HG03064 (cell line): ENCODE data around the gene ZNF789.
"Not testable (repeated sequence)": the region's sequence is repeated elsewhere in the genome, so short reads cannot be mapped to it uniquely, and the experiment has no call there.

Experiments used
- ATAC-seq: cut with Tn5 transposase; IDR thresholded peaks from one replicate; pipeline ENCODE4 v1.9.1; 2021; ENCODE audit warnings: low read depth; ENCODE audit not compliant: unreplicated experiment

The ZNF789 gene

DNA sequence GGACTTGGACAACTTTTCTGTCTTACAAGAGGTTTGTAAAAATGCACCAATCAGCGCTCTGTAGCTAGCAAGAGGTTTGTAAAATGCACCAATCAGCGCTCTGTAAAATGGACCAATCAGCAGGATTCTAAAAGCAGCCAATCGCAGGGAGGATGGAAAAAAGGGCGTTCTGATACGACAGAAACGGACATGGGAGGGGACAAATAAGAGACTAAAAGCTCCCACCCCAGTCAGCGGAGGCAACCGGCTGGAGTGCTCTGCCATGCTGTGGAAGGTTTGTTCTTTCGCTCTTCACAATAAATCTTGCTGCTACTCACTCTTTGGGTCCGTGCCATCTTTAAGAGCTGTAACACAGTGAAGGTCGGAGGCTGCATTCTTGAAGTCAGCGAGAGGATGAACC is 28.5 kb downstream of the ZNF789 start:
- ATAC-seq = not testable (repeated sequence)

DNA sequence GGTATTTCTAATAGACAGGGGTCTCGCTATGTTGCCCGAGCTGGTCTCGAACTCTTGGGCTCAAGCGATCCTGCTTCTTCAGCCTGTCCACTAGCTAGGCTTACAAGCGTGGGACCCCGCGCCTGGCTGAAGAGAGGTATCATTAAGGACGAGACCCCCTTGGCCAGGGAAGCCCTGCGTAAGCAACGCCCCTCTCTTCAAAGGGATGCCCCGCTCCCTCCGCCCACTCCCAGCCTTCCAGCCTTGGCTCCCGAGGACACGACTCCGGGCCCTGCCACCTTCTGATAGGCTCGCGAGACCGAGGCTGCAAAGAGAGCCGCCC is 31.6 kb downstream of the ZNF789 start:
- ATAC-seq = no peak

- ATAC-seq = peak; percentile 75
Observed at GRCh38 chr7:99504603-99505323, 32.1 kb downstream of the ZNF789 start, which contains the start of gene ZKSCAN5. Gene ZKSCAN5, plus strand, starts transcription at chr7:99504662. Its CDS starts 1,383 bp downstream, at chr7:99506045.

DNA sequence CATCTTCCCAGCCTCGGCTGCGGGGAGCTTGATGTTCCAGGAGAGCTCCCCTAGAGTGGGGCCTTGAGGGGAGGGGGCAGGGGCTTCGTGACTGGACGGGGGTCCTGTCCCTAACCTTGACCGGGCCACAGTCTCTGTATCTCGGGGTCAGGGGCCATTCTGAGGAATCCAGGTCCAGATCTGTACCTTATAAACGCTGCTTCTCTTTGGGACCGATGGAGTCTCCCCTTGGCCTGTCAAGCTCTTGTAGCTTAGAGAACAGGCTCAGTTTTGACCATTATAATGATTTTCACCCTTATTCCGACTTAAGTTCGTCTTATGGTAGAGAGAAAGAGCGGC is 32.6 kb downstream of the ZNF789 start:
- ATAC-seq = no peak

GRCh38 chr7:99514050-99514449 is 41.4 kb downstream of the ZNF789 start:
- ATAC-seq = no peak

DNA sequence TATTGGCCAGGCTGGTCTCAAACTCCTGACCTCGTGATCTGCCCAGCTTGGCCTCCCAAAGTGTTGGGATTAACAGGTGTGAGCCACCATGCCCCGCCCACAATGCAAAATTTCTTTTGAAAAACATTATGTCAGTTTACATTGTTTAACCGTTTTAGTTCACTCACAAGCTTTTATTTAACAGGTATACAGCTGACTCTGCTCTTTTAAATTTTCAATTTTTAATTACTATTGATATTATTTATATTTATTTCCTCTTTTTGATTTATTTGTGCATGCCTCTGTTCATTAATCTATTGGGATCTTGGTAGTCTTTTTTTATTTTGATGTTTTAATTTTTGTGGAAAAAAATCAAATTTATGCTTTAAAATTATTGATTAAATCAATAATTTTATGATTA is 48.7 kb downstream of the ZNF789 start:
- no peak for ATAC-seq

- no peak for ATAC-seq
Observed at GRCh38 chr7:99525713-99526440, 53.2 kb downstream of the ZNF789 start.

GRCh38 chr7:99531354-99531765 is 58.7 kb downstream of the ZNF789 start:
- ATAC-seq = no peak

GRCh38 chr7:99535667-99536066 is 63.0 kb downstream of the ZNF789 start:
- no peak for ATAC-seq
